HG02840 (cell line): ENCODE data around the gene PPM1E.

Source experiments
- ATAC-seq: cut with Tn5 transposase; IDR thresholded peaks from one replicate; pipeline ENCODE4 v1.9.1; 2021; ENCODE audit warnings: mild to moderate bottlenecking, moderate library complexity, moderate number of reproducible peaks; ENCODE audit not compliant: unreplicated experiment, low FRiP score

PPM1E gene

DNA sequence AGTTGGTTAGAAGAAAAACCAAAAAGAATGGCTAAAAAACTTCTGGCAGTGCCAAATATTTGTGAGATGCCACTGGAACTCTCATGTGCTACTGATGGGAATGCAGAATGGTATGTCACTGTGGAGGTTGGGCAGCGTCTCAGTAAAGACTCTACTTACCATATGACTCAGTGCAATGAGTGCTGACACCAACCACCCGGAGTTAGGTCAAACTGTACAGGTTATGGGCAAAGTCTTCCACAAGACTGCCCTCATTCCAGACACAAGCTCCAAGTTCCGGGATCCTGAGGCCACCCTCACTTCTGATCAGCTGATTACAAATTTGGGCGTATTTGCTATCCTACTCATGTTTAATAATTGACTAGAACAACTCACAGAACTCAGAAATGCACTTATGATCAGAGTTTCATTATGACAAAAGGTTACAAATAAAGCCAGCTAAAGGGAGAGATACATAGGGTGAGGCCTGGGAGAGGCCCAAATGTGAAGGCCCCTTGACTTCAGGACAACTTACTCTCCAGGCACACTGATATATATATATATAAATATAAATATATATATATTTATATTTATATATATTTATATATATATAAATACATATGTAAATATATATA, 236.2 kb downstream of the PPM1E start:
- ATAC-seq: no peak

DNA sequence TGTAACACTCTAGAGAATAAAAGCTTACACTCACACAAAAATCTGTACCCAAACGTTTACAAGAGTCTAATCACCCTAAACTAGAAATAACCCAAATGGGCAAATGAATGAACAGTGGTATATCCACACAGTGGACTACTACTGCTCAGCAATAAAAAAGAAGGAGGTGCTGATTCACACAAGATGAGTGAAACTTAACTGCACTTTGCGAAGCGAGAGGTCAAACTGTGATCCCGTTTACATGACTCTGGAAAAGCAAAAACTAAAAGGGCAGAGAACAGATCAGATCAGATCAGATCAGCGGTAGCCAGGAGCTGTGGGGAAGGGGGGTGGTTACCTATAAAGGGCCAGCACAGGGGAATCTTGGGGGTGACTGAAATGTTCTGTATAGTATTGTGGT, 237.7 kb downstream of the PPM1E start:
- ATAC-seq: no peak

- ATAC-seq: no peak
Measured at GRCh38 chr17:58995247-58995940, 239.7 kb downstream of the PPM1E start.

GRCh38 chr17:58996968-58997367, 241.3 kb downstream of the PPM1E start:
- ATAC-seq: no peak

DNA sequence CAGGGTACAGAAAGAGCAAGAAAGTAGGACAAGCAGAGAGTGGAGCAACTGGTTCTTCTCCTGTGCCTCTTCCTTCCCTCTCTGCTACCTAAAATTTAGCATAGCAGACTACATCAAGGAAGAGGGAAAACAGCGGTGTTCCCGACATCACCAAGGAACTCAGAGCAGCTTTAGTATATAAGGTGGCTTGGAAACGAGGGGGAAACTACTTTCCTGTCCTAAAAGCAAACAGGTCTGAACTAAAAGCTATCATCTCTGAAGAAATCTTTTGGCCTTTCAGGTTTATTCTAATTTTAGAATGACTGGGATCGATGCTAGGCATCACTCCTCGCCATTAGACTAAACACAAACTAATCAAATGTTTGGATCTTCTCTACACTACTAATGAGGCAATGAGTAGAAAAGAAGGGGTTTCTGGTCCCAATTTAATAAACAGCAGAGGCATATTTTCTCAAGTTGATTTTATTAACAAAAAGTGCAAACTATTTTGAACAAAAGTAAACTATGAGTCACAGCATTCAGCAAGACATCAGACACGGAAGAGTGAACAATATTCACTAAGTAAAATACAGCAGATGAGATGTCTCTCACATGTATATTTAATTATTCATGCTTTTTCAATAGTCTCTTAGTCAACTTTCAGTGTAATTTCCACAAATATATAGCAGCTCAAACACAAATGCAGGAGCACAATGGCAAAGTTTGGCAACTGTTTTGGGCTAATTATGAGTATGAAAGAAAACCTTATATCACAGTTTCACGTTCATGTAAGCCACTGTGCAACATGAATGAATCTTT, 242.3 kb downstream of the PPM1E start:
- no peak for ATAC-seq

GRCh38 chr17:58998871-58999270, 243.2 kb downstream of the PPM1E start:
- no peak for ATAC-seq

DNA sequence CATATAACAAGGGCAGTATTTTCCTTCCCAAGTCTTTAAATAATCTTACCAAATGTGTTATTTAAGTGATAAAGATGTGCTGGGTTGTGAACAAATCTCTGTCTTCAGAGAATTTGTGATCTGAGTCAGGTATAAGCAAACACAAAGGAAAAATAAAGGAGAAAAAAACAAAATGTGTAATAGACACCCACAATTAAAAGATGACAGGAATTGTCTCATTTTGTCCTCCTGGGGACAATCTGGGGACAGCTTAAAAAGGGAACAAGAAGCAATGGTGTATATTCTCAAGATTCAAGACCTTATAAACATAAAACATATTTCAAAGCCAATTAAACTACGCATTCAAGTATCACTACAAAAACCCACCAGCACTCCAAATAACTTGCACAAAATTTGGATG, 243.8 kb downstream of the PPM1E start:
- ATAC-seq: no peak

DNA sequence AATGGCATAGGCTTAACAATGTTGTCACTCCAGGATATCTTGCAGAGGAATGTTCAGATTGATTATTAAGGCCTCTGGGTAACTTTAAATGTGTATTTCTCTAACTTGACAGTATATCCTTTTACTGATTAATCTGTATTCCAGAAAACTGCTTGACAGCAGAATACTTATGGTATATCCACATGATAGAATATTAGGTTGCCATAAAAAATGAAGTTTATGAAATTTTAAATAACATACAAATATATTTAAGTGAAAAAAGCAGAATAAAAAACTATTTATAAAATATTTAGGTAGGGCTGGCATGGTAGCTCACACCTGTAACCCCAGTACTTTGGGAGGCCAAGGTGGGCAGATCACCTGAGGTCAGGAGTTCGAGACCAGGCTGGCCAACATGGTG, 244.4 kb downstream of the PPM1E start:
- no peak for ATAC-seq

- peak; percentile 89 for ATAC-seq
Measured at GRCh38 chr17:59001158-59001814, 245.6 kb downstream of the PPM1E start.

DNA sequence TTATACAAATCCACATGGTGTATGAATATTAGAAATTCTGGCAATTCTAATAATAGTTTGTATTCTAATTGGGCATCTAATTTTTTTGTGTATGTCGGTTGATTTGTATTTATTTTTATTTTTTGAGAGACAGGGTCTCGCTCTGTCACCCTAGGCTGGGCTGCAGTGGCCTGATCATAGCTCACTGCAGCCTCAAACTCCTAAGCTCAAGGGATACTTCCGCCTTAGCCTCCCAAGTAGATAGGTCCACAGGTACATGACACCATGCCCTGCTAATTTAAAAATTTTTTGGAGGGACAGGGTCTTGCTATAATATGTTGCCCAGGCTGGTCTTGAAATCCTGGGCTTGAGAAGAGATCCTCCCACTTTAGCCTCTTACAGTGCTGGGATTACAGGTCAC, 246.5 kb downstream of the PPM1E start:
- no peak for ATAC-seq

DNA sequence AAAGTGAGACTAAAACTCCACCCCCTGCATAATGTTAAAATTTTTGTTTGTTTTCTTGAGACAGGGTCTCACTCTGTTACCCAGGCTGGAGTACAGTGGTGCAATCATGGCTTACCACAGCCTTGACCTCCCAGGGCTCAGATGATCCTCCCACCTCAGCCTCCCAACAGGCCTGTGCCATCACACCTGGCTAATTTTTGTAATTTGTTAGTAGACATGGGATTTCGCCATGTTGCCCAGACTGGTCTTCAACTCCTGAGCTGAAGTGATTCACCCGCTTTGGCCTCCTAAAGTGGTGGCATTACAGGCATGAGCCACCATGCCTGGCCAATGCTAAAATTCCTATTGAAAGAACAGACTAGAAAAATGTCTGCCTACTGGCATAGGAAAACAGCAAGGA, 247.2 kb downstream of the PPM1E start:
- no peak for ATAC-seq

DNA sequence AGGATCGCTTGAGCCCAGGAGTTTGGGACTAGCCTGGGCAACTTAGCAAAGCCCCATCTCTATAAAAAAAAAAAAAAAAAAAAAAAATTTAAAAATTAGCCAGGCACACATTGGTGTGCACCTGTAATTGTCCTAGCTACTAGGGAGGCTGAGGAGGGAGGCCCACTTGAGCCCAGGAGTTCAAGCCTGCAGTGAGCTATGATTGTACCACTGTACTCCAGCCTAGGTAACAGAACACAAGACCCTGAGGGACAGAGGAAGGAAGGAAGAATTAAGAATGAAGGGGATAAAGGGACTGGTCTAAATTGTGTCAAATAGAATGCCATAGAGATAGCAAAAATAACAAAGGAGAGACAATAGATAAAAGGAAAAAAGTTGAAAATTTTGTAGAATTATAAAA, 248.2 kb downstream of the PPM1E start:
- no peak for ATAC-seq

DNA sequence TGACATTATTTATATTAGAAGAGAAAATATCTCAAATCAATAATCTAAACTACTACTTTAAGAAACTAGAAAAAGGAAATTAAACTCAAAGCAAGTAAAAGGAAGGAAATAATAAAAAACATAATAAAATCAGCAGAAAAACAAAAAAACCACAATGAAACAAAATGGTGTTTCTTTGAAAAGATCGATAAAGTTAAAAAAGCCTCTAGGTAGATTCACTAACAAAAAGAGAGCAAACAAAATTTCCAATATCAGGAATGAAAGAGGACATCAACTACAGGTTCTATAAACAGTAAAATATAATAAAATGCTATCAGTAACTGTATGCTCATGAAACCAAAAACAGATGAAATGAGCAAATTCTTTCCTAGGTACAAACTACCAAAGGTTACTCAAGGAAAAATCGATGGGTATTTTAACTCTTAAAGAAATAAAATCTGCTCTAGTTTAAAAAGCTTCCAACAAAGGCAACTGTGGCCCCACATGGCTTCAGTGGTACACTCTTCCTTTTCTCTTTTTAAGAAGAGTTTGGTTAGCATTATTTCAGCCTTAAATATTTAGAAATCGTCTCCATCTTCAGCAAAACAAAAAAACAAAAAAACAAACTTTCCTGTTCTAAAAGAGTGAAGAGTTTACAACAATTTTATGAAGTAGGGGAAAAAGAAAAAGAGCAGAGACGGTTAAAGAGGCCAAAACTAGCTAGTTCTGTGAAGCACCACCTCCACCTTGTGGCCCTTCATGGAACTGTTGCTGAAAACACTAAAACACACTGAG, 248.9 kb downstream of the PPM1E start:
- ATAC-seq: no peak

- no peak for ATAC-seq
Measured at GRCh38 chr17:59007995-59008394, 252.3 kb downstream of the PPM1E start.

DNA sequence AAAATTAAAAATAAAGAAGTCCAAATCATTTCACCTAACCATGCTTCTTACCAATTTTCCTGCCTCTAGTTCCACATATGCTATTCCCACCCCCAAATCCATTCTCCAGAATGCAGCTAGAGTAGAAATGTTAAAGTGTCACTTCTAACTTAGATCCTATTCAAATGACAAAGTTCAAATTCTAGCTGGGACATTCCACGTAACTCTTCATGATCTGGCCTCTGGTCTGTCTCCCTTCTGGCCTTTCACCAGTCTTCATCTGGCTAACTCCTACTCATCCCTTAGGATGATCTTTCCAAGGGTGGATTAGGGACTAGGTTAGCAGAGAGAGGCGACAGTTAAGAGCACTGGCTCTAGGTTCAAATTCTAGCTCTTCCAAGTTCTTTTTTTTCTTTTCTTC, 253.1 kb downstream of the PPM1E start:
- ATAC-seq: no peak

- no peak for ATAC-seq
Measured at GRCh38 chr17:59010026-59010425, 254.4 kb downstream of the PPM1E start.

DNA sequence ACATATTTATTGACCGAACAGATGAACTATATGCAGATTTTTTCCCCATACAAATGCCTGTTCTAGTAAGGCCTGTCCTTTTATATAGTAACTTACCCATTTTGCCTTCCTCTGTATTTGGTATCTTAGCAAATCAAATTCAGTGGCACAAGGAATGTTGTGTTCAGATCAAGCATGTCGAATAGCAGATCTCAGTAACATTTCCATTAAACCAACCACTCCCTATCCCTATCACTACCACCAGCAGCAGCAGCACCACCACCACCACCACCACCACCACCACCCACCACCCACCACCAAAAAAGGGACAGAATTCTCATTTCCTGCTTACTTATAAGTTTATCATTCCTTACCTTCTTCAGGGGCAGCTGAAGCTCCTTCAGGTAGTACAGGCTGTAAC, 256.3 kb downstream of the PPM1E start:
- no peak for ATAC-seq

DNA sequence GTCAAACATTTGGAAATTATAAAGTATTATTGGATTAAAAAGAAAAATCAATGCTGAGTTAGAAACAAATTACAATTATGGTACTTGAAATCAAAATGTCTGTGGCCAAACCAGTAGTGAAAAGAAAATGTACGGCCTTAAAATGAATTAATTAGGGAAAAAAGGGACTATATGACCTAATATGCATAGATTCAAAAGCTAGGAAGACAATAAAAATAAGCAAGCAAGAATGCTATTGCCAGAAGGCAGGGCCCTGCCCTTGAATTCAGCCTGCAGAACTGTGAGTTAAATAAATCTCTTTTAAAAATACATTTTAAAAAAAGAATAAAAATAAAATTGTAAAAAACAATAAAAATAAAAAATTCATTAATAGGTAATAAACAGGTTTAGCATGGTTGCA, 262.4 kb downstream of the PPM1E start:
- no peak for ATAC-seq

- ATAC-seq: no peak
Measured at GRCh38 chr17:59024916-59025315, 269.3 kb downstream of the PPM1E start.

GRCh38 chr17:59026176-59026939, 270.7 kb downstream of the PPM1E start:
- ATAC-seq: no peak
